H9 (cell line): ENCODE results near the gene XCL2. TPM values are rescaled to one million over a fixed set of nuclear protein-coding genes. Genes with fewer than 3 reads are reported as not detected.

Experiments
- DNase-seq: peaks from one replicate; pipeline ENCODE4 v3.0.0-alpha.2; 2017
- H2AFZ ChIP-seq: one replicate; pipeline ENCODE4 v1.6.1; 2013; ENCODE audit warnings: mild to moderate bottlenecking, low read length, control low read depth, moderate library complexity
- H2AK5ac ChIP-seq: 2 replicates; pipeline ENCODE4 v1.6.1; 2013; ENCODE audit warnings: low read length, control low read depth, mixed read lengths; ENCODE audit not compliant: insufficient read length
- H2BK120ac ChIP-seq: one replicate; pipeline ENCODE4 v1.6.1; 2013; ENCODE audit warnings: low read depth, mild to moderate bottlenecking, low read length, control low read depth, inconsistent platforms; ENCODE audit not compliant: poor library complexity, severe bottlenecking
- H2BK12ac ChIP-seq: 2 replicates; pipeline ENCODE4 v1.6.1; 2013; ENCODE audit warnings: low read length, control low read depth, mixed read lengths, low read depth; ENCODE audit not compliant: insufficient read length
- H2BK15ac ChIP-seq: 2 replicates; pipeline ENCODE4 v1.6.1; 2013; ENCODE audit warnings: low read depth, low read length, control low read depth
- H2BK20ac ChIP-seq: one replicate; pipeline ENCODE4 v1.6.1; 2013; ENCODE audit warnings: low read depth, mild to moderate bottlenecking, low read length, control low read depth, inconsistent platforms; ENCODE audit not compliant: poor library complexity, severe bottlenecking
- H2BK5ac ChIP-seq: 2 replicates; pipeline ENCODE4 v1.6.1; 2013; ENCODE audit warnings: low read length, control low read depth, mixed read lengths; ENCODE audit not compliant: insufficient read length
- H3K14ac ChIP-seq: 2 replicates; pipeline ENCODE4 v1.6.1; 2013; ENCODE audit warnings: low read length, control low read depth; ENCODE audit not compliant: insufficient read depth
- H3K18ac ChIP-seq: 2 replicates; pipeline ENCODE4 v1.6.1; 2013; ENCODE audit warnings: low read depth, mild to moderate bottlenecking, mixed read lengths, low read length, control low read depth; ENCODE audit not compliant: insufficient read length
- H3K23ac ChIP-seq: 2 replicates; pipeline ENCODE4 v1.6.1; 2013; ENCODE audit warnings: low read length, control low read depth, mixed read lengths, low read depth; ENCODE audit not compliant: insufficient read length
- H3K23me2 ChIP-seq: 2 replicates; pipeline ENCODE4 v1.6.1; 2013; ENCODE audit warnings: low read depth, mild to moderate bottlenecking, mixed read lengths, low read length, control low read depth; ENCODE audit not compliant: insufficient read length, poor library complexity, severe bottlenecking
- H3K27ac ChIP-seq: 2 replicates; pipeline ENCODE4 v1.5.1; 2013; ENCODE audit warnings: low read length, control low read depth, mixed read lengths, low read depth; ENCODE audit not compliant: insufficient read length
- H3K27me3 ChIP-seq: 2 replicates; pipeline ENCODE4 v1.6.1; 2013; ENCODE audit warnings: low read length, control low read depth, inconsistent platforms; ENCODE audit not compliant: insufficient read depth
- H3K4ac ChIP-seq: 2 replicates; pipeline ENCODE4 v1.6.1; 2013; ENCODE audit warnings: low read depth, mild to moderate bottlenecking, control low read depth, inconsistent platforms, low read length, moderate library complexity
- H3K4me1 ChIP-seq: 2 replicates; pipeline ENCODE4 v1.6.1; 2013; ENCODE audit warnings: low read length, control low read depth, inconsistent platforms; ENCODE audit not compliant: insufficient read depth
- H3K4me2 ChIP-seq: 2 replicates; pipeline ENCODE4 v1.6.1; 2013; ENCODE audit warnings: low read length, control low read depth, mixed read lengths; ENCODE audit not compliant: insufficient read length, insufficient read depth
- H3K56ac ChIP-seq: 2 replicates; pipeline ENCODE4 v1.6.1; 2013; ENCODE audit warnings: low read depth, mild to moderate bottlenecking, mixed read lengths, low read length, control low read depth; ENCODE audit not compliant: insufficient read length
- H3K79me1 ChIP-seq: 2 replicates; pipeline ENCODE4 v1.6.1; 2013; ENCODE audit warnings: low read depth, mild to moderate bottlenecking, moderate library complexity, low read length, control low read depth, inconsistent platforms; ENCODE audit not compliant: insufficient read depth, poor library complexity, severe bottlenecking
- H3K79me2 ChIP-seq: 2 replicates; pipeline ENCODE4 v1.6.1; 2013; ENCODE audit warnings: low read length, control low read depth, inconsistent platforms; ENCODE audit not compliant: insufficient read depth
- H3K9ac ChIP-seq: 2 replicates; pipeline ENCODE4 v1.6.1; 2013; ENCODE audit warnings: low read length, control low read depth, mixed read lengths; ENCODE audit not compliant: insufficient read length; ENCODE audit errors: extremely low read depth
- H3K9me3 ChIP-seq: one replicate; pipeline ENCODE4 v1.6.1; 2013; ENCODE audit warnings: low read depth, low read length, inconsistent platforms; ENCODE audit not compliant: control insufficient read depth
- H3T11ph ChIP-seq: one replicate; pipeline ENCODE4 v1.6.1; 2013; ENCODE audit warnings: mild to moderate bottlenecking, low read length, control low read depth, inconsistent platforms
- H4K20me1 ChIP-seq: one replicate; pipeline ENCODE4 v1.6.1; 2013; ENCODE audit not compliant: control insufficient read depth, insufficient read length, insufficient read depth
- H4K5ac ChIP-seq: 2 replicates; pipeline ENCODE4 v1.6.1; 2013; ENCODE audit warnings: low read depth, mild to moderate bottlenecking, mixed read lengths, low read length, control low read depth; ENCODE audit not compliant: insufficient read length
- H4K8ac ChIP-seq: replicated peaks from 2 replicates; pipeline ENCODE4 v1.6.1; 2013; ENCODE audit warnings: low read length, control low read depth, mixed read lengths, low read depth; ENCODE audit not compliant: insufficient read length
- H4K91ac ChIP-seq: 2 replicates; pipeline ENCODE4 v1.6.1; 2013; ENCODE audit warnings: low read depth, mild to moderate bottlenecking, moderate library complexity, mixed read lengths, low read length, control low read depth; ENCODE audit not compliant: insufficient read length
- H3K27ac Mint-ChIP-seq, 3 experiments: 2 replicates in 2 of 3; 3 replicates in 1 of 3; pipeline ENCODE4 v1.8.0; 2020 to 2021; ENCODE audit warnings: mixed read lengths in 3 of 3, mild to moderate bottlenecking in 1 of 3, moderate library complexity in 1 of 3
- H3K27me3 Mint-ChIP-seq: 2 replicates; pipeline ENCODE4 v1.8.0; 2021; ENCODE audit warnings: low read depth, mild to moderate bottlenecking, moderate library complexity, mixed read lengths
- H3K36me3 Mint-ChIP-seq, 3 experiments: 2 replicates in 2 of 3; 3 replicates in 1 of 3; pipeline ENCODE4 v1.8.0; 2020 to 2021; ENCODE audit warnings: low read depth in 3 of 3, mixed read lengths in 3 of 3; ENCODE audit not compliant: insufficient read depth in 1 of 3
- H3K4me1 Mint-ChIP-seq, 2 experiments: 2 replicates each; pipeline ENCODE4 v1.8.0; 2020; ENCODE audit warnings: mixed read lengths in 2 of 2
- H3K4me3 Mint-ChIP-seq, 2 experiments: 2 replicates in 1 of 2; 3 replicates in 1 of 2; pipeline ENCODE4 v1.8.0; 2020 to 2021; ENCODE audit warnings: mild to moderate bottlenecking in 2 of 2, mixed read lengths in 2 of 2, moderate library complexity in 1 of 2
- H3K9me3 Mint-ChIP-seq, 2 experiments: 2 replicates in 1 of 2; 3 replicates in 1 of 2; pipeline ENCODE4 v1.8.0; 2020; ENCODE audit warnings: mild to moderate bottlenecking in 2 of 2, mixed read lengths in 2 of 2, moderate library complexity in 1 of 2
- CTCF ChIP-seq: fragments of 200-600 bp; sonication (generic); conservative IDR thresholded peaks from 3 replicates; pipeline ENCODE4 v1.8.0; 2021; ENCODE audit warnings: antibody characterized with exemption, mild to moderate bottlenecking
- WGBS: extraction: QIAGEN DNeasy Blood & Tissue Kit; methylation state at CpG from one replicate; pipeline ENCODE4 v1.1.7; 2013; ENCODE audit warnings: missing lambda C conversion rate, low lambda C conversion rate, mixed read lengths; ENCODE audit not compliant: insufficient read length; ENCODE audit errors: extremely low coverage; 5-methylcytosine and 5-hydroxymethylcytosine counted together
- total RNA-seq: library from RNA; stranded (reverse); gene quantifications from 2 replicates; pipeline ENCODE4 v1.2.1, GENCODE V29; 2021

Gene XCL2
- total RNA-seq, 1 experiment from 2014 or later: not detected

GRCh38 chr1:168498159-168498631 lies 45.6 kb downstream of the XCL2 start:
- no peak overlapping the region for H2BK12ac ChIP-seq
- no peak overlapping the region for H3K14ac ChIP-seq
- no peak for DNase-seq
- no peak overlapping the region for H2BK15ac ChIP-seq
- H3K4ac ChIP-seq: no peak overlapping the region
- no peaks in the 10 kb centered on the region for H3K9me3 ChIP-seq
- no peaks in the 10 kb centered on the region for H3K4me1 ChIP-seq
- WGBS: no CpG with 5 or more reads among the region's 2 CpGs
- TF ChIP-seq CTCF: no peak
- no peaks in the 10 kb centered on the region for H3K79me1 ChIP-seq
- H3K23ac ChIP-seq: no peak overlapping the region
- no peak overlapping the region for H2AK5ac ChIP-seq
- peaks cover 7 to 11% of the 10 kb centered on the region in 2 experiments for H3K4me1 Mint-ChIP-seq
- H3K27me3 Mint-ChIP-seq: no peaks in the 10 kb centered on the region
- no peak overlapping the region for H3K4me3 Mint-ChIP-seq
- no peak overlapping the region for H4K8ac ChIP-seq
- H3K36me3 Mint-ChIP-seq: no peaks in the 10 kb centered on the region
- no peak overlapping the region for H4K91ac ChIP-seq
- no peak overlapping the region for H3K56ac ChIP-seq
- no peak overlapping the region for H2AFZ ChIP-seq
- H2BK120ac ChIP-seq: no peak overlapping the region
- H2BK5ac ChIP-seq: no peak overlapping the region
- no peak overlapping the region for H3T11ph ChIP-seq
- no peak overlapping the region for H3K27ac Mint-ChIP-seq
- H3K9ac ChIP-seq: no peak overlapping the region
- H3K18ac ChIP-seq: no peak overlapping the region
- H2BK20ac ChIP-seq: no peak overlapping the region
- no peaks in the 10 kb centered on the region for H3K9me3 Mint-ChIP-seq
- H3K23me2 ChIP-seq: no peaks in the 10 kb centered on the region
- no peaks in the 10 kb centered on the region for H4K20me1 ChIP-seq
- H4K5ac ChIP-seq: no peak overlapping the region
- no peaks in the 10 kb centered on the region for H3K27me3 ChIP-seq
- H3K4me2 ChIP-seq: no peak overlapping the region
- no peak overlapping the region for H3K27ac ChIP-seq
- no peaks in the 10 kb centered on the region for H3K79me2 ChIP-seq
